Sigmoid colon (tissue), 7 donors: ENCODE results near the gene DPP8. TPM values are rescaled to one million over a fixed set of nuclear protein-coding genes. Genes with fewer than 3 reads are reported as not detected.
A peak's percentile ranks its signal among the peaks of the same experiment; 100 is the strongest.

Source experiments
- DNase-seq: peaks from one replicate; pipeline ENCODE4 v3.0.0-alpha.2; 2019
- H3K27ac ChIP-seq, 4 donors: fragments of 200-600 bp; sonication (generic); one replicate each; pipeline ENCODE4 v1.5.1; 2016 to 2019; ENCODE audit warnings: mild to moderate bottlenecking in 1 of 4
- H3K27me3 ChIP-seq, 3 donors: fragments of 200-600 bp; sonication (generic); one replicate each; pipeline ENCODE4 v1.5.1; 2019; ENCODE audit warnings: mild to moderate bottlenecking in 1 of 3
- H3K36me3 ChIP-seq, 4 donors: fragments of 200-600 bp; sonication (generic); one replicate each; pipeline ENCODE4 v1.5.1; 2016 to 2019
- H3K4me1 ChIP-seq, 4 donors: fragments of 200-600 bp; sonication (generic); one replicate each; pipeline ENCODE4 v1.5.1; 2017 to 2019
- H3K4me3 ChIP-seq, 4 donors: fragments of 200-600 bp; sonication (generic); one replicate each; pipeline ENCODE4 v1.5.1; 2017 to 2019; ENCODE audit warnings: mild to moderate bottlenecking in 2 of 4, moderate library complexity in 1 of 4
- H3K9me3 ChIP-seq, 4 donors: fragments of 200-600 bp in 3 of 4; sonication (generic) in 3 of 4; one replicate each; pipeline versions ENCODE4 v1.5.1 to v1.6.1; 2013 to 2019
- EP300 ChIP-seq, 4 donors: sonication (generic); formaldehyde crosslinking; IDR thresholded peaks; one replicate each; pipeline ENCODE4 v1.6.1; 2017; ENCODE audit warnings: antibody characterized with exemption in 4 of 4
- POLR2A ChIP-seq, 2 donors: fragments of 450-650 bp; IDR thresholded peaks; one replicate each; pipeline ENCODE4 v1.6.1; 2016; ENCODE audit warnings: antibody characterized with exemption in 2 of 2, mild to moderate bottlenecking in 2 of 2, moderate library complexity in 2 of 2
- POLR2AphosphoS5 ChIP-seq, 4 donors: sonication (generic); formaldehyde crosslinking; IDR thresholded peaks; one replicate each; pipeline ENCODE4 v1.6.1; 2017; ENCODE audit warnings: antibody characterized with exemption in 4 of 4
- WGBS, 2 donors: extraction: QIAGEN DNeasy Blood & Tissue Kit; methylation state at CpG; one replicate each; pipeline ENCODE4 v1.1.7; 2013; 5-methylcytosine and 5-hydroxymethylcytosine counted together
- intact Hi-C: fragments of 100-400 bp; cut with DNase I; formaldehyde crosslinking; loops from one replicate; pipeline ENCODE4 v1.15.1; 2023
- polyA plus RNA-seq, 3 donors: library from polyadenylated mRNA; stranded (reverse); fragments of 200-250 nt; gene quantifications; one replicate each; pipeline ENCODE4 v1.2.3, GENCODE V29; 2013
- total RNA-seq, 4 donors: library from RNA; depleted of rRNA; stranded (reverse); fragments of >200 nt; gene quantifications; one replicate each; pipeline ENCODE4 v1.1.0, GENCODE V29; 2016
- TF ChIP-seq, protein P1 (sequence below), 4 experiments: fragments of 450-650 bp in 3 of 4; fragments of 200-600 bp in 1 of 4; IDR thresholded peaks; one replicate each; pipeline ENCODE4 v1.5.1; 2016 to 2019; ENCODE audit warnings: antibody characterized with exemption in 4 of 4, mild to moderate bottlenecking in 3 of 4, moderate library complexity in 2 of 4
- donor health status: healthy with polysubstance abuse.
- donor health status: Bipolar disorder and iron deficiency.
- donor health status: healthy.

The DPP8 gene
- total and polyA plus RNA-seq, 7 donors: 8.4 to 40.3 (median 29.5) TPM

GRCh38 chr15:65423150-65423975 is 94.1 kb downstream of the DPP8 start:
- intact Hi-C loops: no loop called here
- H3K27me3 ChIP-seq: peaks cover 0 to 30% (median 0%) of the 10 kb centered on the region in 3 donors
- H3K9me3 ChIP-seq: no peaks in the 10 kb centered on the region
- WGBS, 2 donors: 26 to 29% methylated on average over 28 of the region's 28 CpGs
- H3K27ac ChIP-seq: no peak overlapping the region
- peak; percentile 45 for DNase-seq
- TF ChIP-seq POLR2AphosphoS5 (IDR thresholded peaks at IDR 0.05) (no peak), EP300 (IDR thresholded peaks at IDR 0.05) (no peak), POLR2A (IDR thresholded peaks at IDR 0.05) (no peak)
- TF ChIP-seq, protein P1, sequence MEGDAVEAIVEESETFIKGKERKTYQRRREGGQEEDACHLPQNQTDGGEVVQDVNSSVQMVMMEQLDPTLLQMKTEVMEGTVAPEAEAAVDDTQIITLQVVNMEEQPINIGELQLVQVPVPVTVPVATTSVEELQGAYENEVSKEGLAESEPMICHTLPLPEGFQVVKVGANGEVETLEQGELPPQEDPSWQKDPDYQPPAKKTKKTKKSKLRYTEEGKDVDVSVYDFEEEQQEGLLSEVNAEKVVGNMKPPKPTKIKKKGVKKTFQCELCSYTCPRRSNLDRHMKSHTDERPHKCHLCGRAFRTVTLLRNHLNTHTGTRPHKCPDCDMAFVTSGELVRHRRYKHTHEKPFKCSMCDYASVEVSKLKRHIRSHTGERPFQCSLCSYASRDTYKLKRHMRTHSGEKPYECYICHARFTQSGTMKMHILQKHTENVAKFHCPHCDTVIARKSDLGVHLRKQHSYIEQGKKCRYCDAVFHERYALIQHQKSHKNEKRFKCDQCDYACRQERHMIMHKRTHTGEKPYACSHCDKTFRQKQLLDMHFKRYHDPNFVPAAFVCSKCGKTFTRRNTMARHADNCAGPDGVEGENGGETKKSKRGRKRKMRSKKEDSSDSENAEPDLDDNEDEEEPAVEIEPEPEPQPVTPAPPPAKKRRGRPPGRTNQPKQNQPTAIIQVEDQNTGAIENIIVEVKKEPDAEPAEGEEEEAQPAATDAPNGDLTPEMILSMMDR (IDR thresholded peaks at IDR 0.05): no peak
- no peaks in the 10 kb centered on the region for H3K36me3 ChIP-seq
- peaks cover 0 to 23% (median 21%) of the 10 kb centered on the region in 4 donors for H3K4me1 ChIP-seq
- H3K4me3 ChIP-seq: peak overlapping the region in 3 of 4 donors; percentile 40 to 60 (median 47)

DNA sequence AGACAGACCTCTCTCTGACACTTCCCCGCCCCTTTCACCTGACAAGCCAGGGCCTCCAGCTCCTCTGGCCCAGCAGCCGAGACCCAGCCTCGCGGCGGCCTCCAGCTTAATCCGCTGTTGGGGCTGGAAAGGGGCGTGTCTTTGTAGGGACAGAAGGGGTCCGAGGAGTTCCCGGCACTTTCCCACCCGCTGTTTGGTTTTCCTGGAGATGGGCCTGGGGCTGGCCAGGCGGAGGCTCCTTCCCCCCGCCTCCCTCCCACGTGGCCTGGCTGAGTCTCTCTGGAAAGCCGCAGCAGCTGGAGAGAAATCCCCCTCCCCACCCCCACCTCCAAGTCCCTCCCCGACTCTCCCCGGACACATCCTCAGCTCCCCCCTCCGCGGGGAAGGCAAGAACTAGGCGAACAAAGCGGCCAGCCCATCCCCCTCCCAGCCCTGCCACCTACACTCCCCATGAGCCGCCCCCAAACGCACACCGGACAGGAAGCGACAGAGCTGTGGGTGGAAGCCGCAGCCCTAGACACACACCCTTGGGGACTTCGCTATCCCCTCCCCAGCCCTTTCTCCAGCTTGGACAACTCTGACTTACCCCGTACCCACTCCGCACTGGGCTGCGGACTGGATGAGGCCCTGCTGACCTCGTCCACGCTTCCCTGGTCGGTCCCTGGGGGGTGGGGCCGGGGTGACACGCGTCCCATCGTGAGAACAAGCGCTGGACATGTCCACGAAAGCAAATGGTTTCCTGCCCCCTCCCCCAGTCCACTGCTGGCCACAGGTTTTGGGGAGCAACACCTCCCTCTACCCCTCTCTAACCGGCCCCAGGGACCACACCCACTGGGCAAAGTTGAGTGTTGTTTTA is 95.9 kb downstream of the DPP8 start:
- peaks cover 0 to 23% (median 21%) of the 10 kb centered on the region in 4 donors for H3K4me1 ChIP-seq
- WGBS, 2 donors: 1 to 2% methylated on average over 39 of the region's 39 CpGs
- intact Hi-C loops: no loop called here
- peak; percentile 66 for DNase-seq
- peak overlapping the region; percentile 13 to 63 (median 54) for H3K4me3 ChIP-seq
- peak overlapping the region in 2 of 4 donors; percentile 22 to 34 for H3K27ac ChIP-seq
- no peak for TF ChIP-seq POLR2AphosphoS5 (IDR thresholded peaks at IDR 0.05)
- TF ChIP-seq POLR2A (IDR thresholded peaks at IDR 0.05): no peak
- TF ChIP-seq, protein P1 (IDR thresholded peaks at IDR 0.05): no peak
- TF ChIP-seq EP300 (IDR thresholded peaks at IDR 0.05): no peak
- no peaks in the 10 kb centered on the region for H3K9me3 ChIP-seq
- H3K36me3 ChIP-seq: no peaks in the 10 kb centered on the region
- H3K27me3 ChIP-seq: peaks cover 0 to 43% (median 8%) of the 10 kb centered on the region in 3 donors

GRCh38 chr15:65420975-65421359 is 96.5 kb downstream of the DPP8 start:
- peak; percentile 56 for DNase-seq
- H3K9me3 ChIP-seq: no peaks in the 10 kb centered on the region
- H3K4me1 ChIP-seq: peaks cover 0 to 23% (median 21%) of the 10 kb centered on the region in 4 donors
- WGBS, 2 donors: 13 to 31% methylated on average over 17 of the region's 17 CpGs
- H3K27ac ChIP-seq: peak overlapping the region in 1 of 4 donors; percentile 34
- peaks cover 0 to 47% (median 8%) of the 10 kb centered on the region in 3 donors for H3K27me3 ChIP-seq
- H3K36me3 ChIP-seq: no peaks in the 10 kb centered on the region
- peak overlapping the region in 3 of 4 donors; percentile 47 to 63 (median 60) for H3K4me3 ChIP-seq
- intact Hi-C loops: no loop called here
- TF ChIP-seq EP300 (IDR thresholded peaks at IDR 0.05) (no peak), POLR2A (IDR thresholded peaks at IDR 0.05) (no peak), POLR2AphosphoS5 (IDR thresholded peaks at IDR 0.05) (no peak)
- TF ChIP-seq, protein P1 (IDR thresholded peaks at IDR 0.05): no peak

- H3K27me3 ChIP-seq: peaks cover 0 to 52% (median 8%) of the 10 kb centered on the region in 3 donors
- TF ChIP-seq EP300 (IDR thresholded peaks at IDR 0.05): no peak
- TF ChIP-seq, protein P1 (IDR thresholded peaks at IDR 0.05): no peak
- no peaks in the 10 kb centered on the region for H3K9me3 ChIP-seq
- intact Hi-C loops: no loop called here
- H3K4me3 ChIP-seq: no peak overlapping the region
- 85 to 90% methylated on average over 2 of the region's 2 CpGs for WGBS, 2 donors
- H3K27ac ChIP-seq: no peak overlapping the region
- peaks cover 0 to 29% (median 25%) of the 10 kb centered on the region in 4 donors for H3K4me1 ChIP-seq
- DNase-seq: no peak
- no peaks in the 10 kb centered on the region for H3K36me3 ChIP-seq
Observed at GRCh38 chr15:65418596-65418995, 98.9 kb downstream of the DPP8 start.
